Ureter (tissue), 1 donor: ENCODE results near the gene TNRC6A. TPM values are rescaled to one million over a fixed set of nuclear protein-coding genes. Genes with fewer than 3 reads are reported as not detected.
"Not testable (repeated sequence)": the region's sequence is repeated elsewhere in the genome, so short reads cannot be mapped to it uniquely, and the experiment has no call there.

Experiments used
- DNase-seq: peaks from one replicate; pipeline ENCODE4 v3.0.0-alpha.2; 2020; ENCODE audit warnings: low spot score
- total RNA-seq: library from RNA; stranded (reverse); gene quantifications from one replicate; pipeline ENCODE4 v1.2.4, GENCODE V29; 2023
- donor health status: DM: yes; HTN: yes; CAD: no.

TNRC6A gene
- total RNA-seq: 109 TPM

GRCh38 chr16:24729243-24729950 lies at the start of gene TNRC6A:
TSS of gene TNRC6A (plus strand) at chr16:24729651. CDS start at chr16:24729842, 191 bp downstream.
- DNase-seq: peak; percentile 90

GRCh38 chr16:24681793-24682192 lies 47.7 kb upstream of the TNRC6A start:
- DNase-seq: no peak

- no peak for DNase-seq
Measured at GRCh38 chr16:24683250-24683649, 46.2 kb upstream of the TNRC6A start.

GRCh38 chr16:24683847-24684493 lies 45.5 kb upstream of the TNRC6A start:
- DNase-seq: no peak

- DNase-seq: peak; percentile 73
Measured at GRCh38 chr16:24685539-24686432, 43.7 kb upstream of the TNRC6A start.

- no peak for DNase-seq
Measured at GRCh38 chr16:24686678-24687077, 42.8 kb upstream of the TNRC6A start.

- DNase-seq: no peak
Measured at GRCh38 chr16:24688359-24688758, 41.1 kb upstream of the TNRC6A start.

- DNase-seq: no peak
Measured at GRCh38 chr16:24689128-24689527, 40.3 kb upstream of the TNRC6A start.

GRCh38 chr16:24692854-24693253 lies 36.6 kb upstream of the TNRC6A start:
- no peak for DNase-seq

- DNase-seq: no peak
Measured at GRCh38 chr16:24694931-24695330, 34.5 kb upstream of the TNRC6A start.

- DNase-seq: no peak
Measured at GRCh38 chr16:24696699-24697098, 32.8 kb upstream of the TNRC6A start.

GRCh38 chr16:24698308-24698707 lies 31.1 kb upstream of the TNRC6A start:
- DNase-seq: no peak

GRCh38 chr16:24699151-24699723 lies 30.2 kb upstream of the TNRC6A start:
- no peak for DNase-seq

- DNase-seq: peak; percentile 89
Measured at GRCh38 chr16:24700549-24701392, 28.7 kb upstream of the TNRC6A start.

GRCh38 chr16:24701521-24701951 lies 27.9 kb upstream of the TNRC6A start:
- DNase-seq: no peak

- not testable (repeated sequence) for DNase-seq
Measured at GRCh38 chr16:24707760-24708159, 21.7 kb upstream of the TNRC6A start.

GRCh38 chr16:24713379-24713778 lies 16.1 kb upstream of the TNRC6A start:
- DNase-seq: no peak

GRCh38 chr16:24717411-24717810 lies 12.0 kb upstream of the TNRC6A start:
- no peak for DNase-seq

GRCh38 chr16:24718967-24719521 lies 10.4 kb upstream of the TNRC6A start:
- no peak for DNase-seq

- DNase-seq: no peak
Measured at GRCh38 chr16:24721830-24722238, 7.6 kb upstream of the TNRC6A start.

- no peak for DNase-seq
Measured at GRCh38 chr16:24723663-24724062, 5.8 kb upstream of the TNRC6A start.
